ENCODE results near the gene MYO5B.
"Not testable (repeated sequence)": the region's sequence is repeated elsewhere in the genome, so short reads cannot be mapped to it uniquely, and the experiment has no call there.

DNA sequence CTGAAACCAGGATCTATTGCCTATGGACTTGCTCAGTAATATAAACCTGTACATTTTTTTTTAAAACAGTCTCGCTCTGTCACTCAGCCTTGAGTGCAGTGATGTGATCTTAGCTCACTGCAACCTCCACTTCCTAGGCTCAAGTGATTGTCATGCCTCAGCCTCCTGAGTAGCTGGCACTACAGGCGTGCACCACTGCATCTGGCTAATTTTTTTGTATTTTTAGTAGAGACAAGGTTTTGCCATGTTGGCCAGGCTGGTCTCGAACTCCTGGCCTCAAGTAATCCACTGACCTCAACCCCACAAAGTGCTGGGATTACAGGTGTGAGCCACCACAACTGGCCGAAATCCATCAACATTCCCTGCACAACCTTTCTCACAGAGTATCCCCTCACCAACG, 100.2 kb downstream of the MYO5B start:
- TF ChIP-seq NR3C1 (IDR thresholded peaks at IDR 0.05), result not testable (repeated sequence)
- TF ChIP-seq, protein P1, sequence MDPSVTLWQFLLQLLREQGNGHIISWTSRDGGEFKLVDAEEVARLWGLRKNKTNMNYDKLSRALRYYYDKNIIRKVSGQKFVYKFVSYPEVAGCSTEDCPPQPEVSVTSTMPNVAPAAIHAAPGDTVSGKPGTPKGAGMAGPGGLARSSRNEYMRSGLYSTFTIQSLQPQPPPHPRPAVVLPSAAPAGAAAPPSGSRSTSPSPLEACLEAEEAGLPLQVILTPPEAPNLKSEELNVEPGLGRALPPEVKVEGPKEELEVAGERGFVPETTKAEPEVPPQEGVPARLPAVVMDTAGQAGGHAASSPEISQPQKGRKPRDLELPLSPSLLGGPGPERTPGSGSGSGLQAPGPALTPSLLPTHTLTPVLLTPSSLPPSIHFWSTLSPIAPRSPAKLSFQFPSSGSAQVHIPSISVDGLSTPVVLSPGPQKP (IDR thresholded peaks at IDR 0.05; ENCODE audit: low read depth, low read length), result not testable (repeated sequence)

Measured in A549 (cell line).